Neural cell (in vitro differentiated cells): Measurements from ENCODE around the gene CHRD.

ENCODE experiments used
- CTCF ChIP-seq: fragments of 450-650 bp; IDR thresholded peaks from 2 replicates; pipeline ENCODE4 v1.5.1; 2014; ENCODE audit warnings: antibody characterized with exemption, mild to moderate bottlenecking, moderate library complexity; ENCODE audit not compliant: poor library complexity, severe bottlenecking
- EP300 ChIP-seq: fragments of 450-650 bp; conservative IDR thresholded peaks from 2 replicates; pipeline ENCODE4 v1.6.1; 2014; ENCODE audit warnings: antibody characterized with exemption, mild to moderate bottlenecking, moderate library complexity; ENCODE audit not compliant: poor library complexity, severe bottlenecking
- EZH2 ChIP-seq: fragments of 200-600, 300-800 bp; shearing (Covaris generic), sonication (generic); IDR thresholded peaks from 2 replicates; pipeline ENCODE4 v1.6.1; 2014; ENCODE audit warnings: antibody characterized with exemption, low read length, borderline replicate concordance, mild to moderate bottlenecking; ENCODE audit not compliant: insufficient read depth, poor library complexity, severe bottlenecking
- POLR2AphosphoS5 ChIP-seq: IDR thresholded peaks from 2 replicates; pipeline ENCODE4 v1.6.1; 2012
- RAD21 ChIP-seq: fragments of 450-650 bp; conservative IDR thresholded peaks from 2 replicates; pipeline ENCODE4 v1.6.1; 2014; ENCODE audit warnings: antibody characterized with exemption, mild to moderate bottlenecking, moderate library complexity
- TAF1 ChIP-seq: IDR thresholded peaks from 2 replicates; pipeline ENCODE4 v1.6.1; 2012; ENCODE audit warnings: low read depth

DNA sequence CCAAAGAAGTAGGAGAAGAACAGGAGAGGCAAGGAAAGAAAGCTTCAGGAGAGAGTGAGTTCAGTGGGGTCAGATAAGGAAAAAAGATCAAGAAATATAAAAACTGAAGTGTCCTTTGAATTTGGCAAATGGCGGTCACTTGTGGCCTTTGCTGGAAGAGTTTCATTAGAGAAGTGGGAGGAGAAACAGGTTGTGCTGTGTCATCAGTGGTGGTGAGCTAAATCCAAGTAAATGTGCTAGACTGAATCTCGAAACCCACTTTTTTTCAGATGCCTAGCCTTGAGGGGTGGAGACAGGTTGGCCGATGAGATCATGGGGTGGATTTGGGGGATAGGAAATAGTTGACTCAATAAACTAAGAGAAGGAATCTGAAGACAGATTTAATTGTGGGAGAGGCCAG lies 43.7 kb downstream of the CHRD start:
- TF ChIP-seq CTCF, result no peak
- no peak for TF ChIP-seq RAD21
- TF ChIP-seq EP300, result no peak
- no peak for TF ChIP-seq TAF1
- no peak for TF ChIP-seq EZH2
- no peak for TF ChIP-seq POLR2AphosphoS5
